GM19023 (cell line): ENCODE results near the gene RAD9A.

Experiments
- ATAC-seq: cut with Tn5 transposase; IDR thresholded peaks from one replicate; pipeline ENCODE4 v1.9.1; 2021; ENCODE audit warnings: mild to moderate bottlenecking, moderate library complexity; ENCODE audit not compliant: unreplicated experiment

The RAD9A gene

GRCh38 chr11:67438158-67438902 is 46.5 kb downstream of the RAD9A start:
- ATAC-seq, result no peak

- no peak for ATAC-seq
Measured at GRCh38 chr11:67439321-67440228, 47.8 kb downstream of the RAD9A start.

- no peak for ATAC-seq
Measured at GRCh38 chr11:67440229-67441097, 48.7 kb downstream of the RAD9A start.

- ATAC-seq, result no peak
Measured at GRCh38 chr11:67441098-67441563, 49.3 kb downstream of the RAD9A start.

GRCh38 chr11:67441731-67442351 is 50.1 kb downstream of the RAD9A start:
- no peak for ATAC-seq

- no peak for ATAC-seq
Measured at GRCh38 chr11:67442504-67443404, 51.0 kb downstream of the RAD9A start.

GRCh38 chr11:67445515-67445914 is 53.7 kb downstream of the RAD9A start:
- no peak for ATAC-seq
